Vagina (tissue), 2 donors: ENCODE measurements around the gene GSK3A. TPM values are rescaled to one million over a fixed set of nuclear protein-coding genes. Genes with fewer than 3 reads are reported as not detected.
A peak's percentile ranks its signal among the peaks of the same experiment; 100 is the strongest.

Source experiments
- DNase-seq, 2 donors: peaks; one replicate each; pipeline ENCODE4 v3.0.0-alpha.2; 2017; ENCODE audit errors: extremely low spot score in 2 of 2
- H3K27ac ChIP-seq: fragments of 200-600 bp; sonication (generic); one replicate; pipeline ENCODE4 v1.5.1; 2019
- H3K27me3 ChIP-seq: fragments of 200-600 bp; sonication (generic); one replicate; pipeline ENCODE4 v1.5.1; 2019
- H3K36me3 ChIP-seq, 2 donors: fragments of 200-600 bp; sonication (generic); one replicate each; pipeline ENCODE4 v1.5.1; 2017 to 2019
- H3K4me1 ChIP-seq: fragments of 200-600 bp; sonication (generic); one replicate; pipeline ENCODE4 v1.5.1; 2019
- H3K4me3 ChIP-seq, 2 donors: fragments of 200-600 bp; sonication (generic); 1 replicate in 1 of 2; 2 replicates in 1 of 2; pipeline ENCODE4 v1.5.1; 2016 to 2019
- H3K9me3 ChIP-seq: fragments of 200-600 bp; sonication (generic); one replicate; pipeline ENCODE4 v1.5.1; 2019
- POLR2A ChIP-seq, 2 donors: fragments of 450-650 bp; IDR thresholded peaks; one replicate each; pipeline ENCODE4 v1.6.1; 2017; ENCODE audit warnings: antibody characterized with exemption in 2 of 2, mild to moderate bottlenecking in 2 of 2, moderate library complexity in 2 of 2
- POLR2AphosphoS5 ChIP-seq, 2 donors: sonication (generic); formaldehyde crosslinking; IDR thresholded peaks; one replicate each; pipeline ENCODE4 v1.9.0; 2017; ENCODE audit warnings: antibody characterized with exemption in 2 of 2, mild to moderate bottlenecking in 2 of 2, low read depth in 1 of 2; ENCODE audit not compliant: insufficient read depth in 1 of 2
- intact Hi-C: fragments of 100-400 bp; cut with DNase I; formaldehyde crosslinking; loops from one replicate; pipeline ENCODE4 v1.15.1; 2023
- total RNA-seq: library from RNA; depleted of rRNA; stranded (reverse); fragments of >200 nt; gene quantifications from one replicate; pipeline ENCODE4 v1.2.3, GENCODE V29; 2016
- TF ChIP-seq, protein P1 (sequence below), 3 experiments: fragments of 450-650 bp in 2 of 3; fragments of 200-600 bp in 1 of 3; sonication (generic) in 1 of 3; IDR thresholded peaks; one replicate each; pipeline ENCODE4 v1.5.1; 2017 to 2019; ENCODE audit warnings: antibody characterized with exemption in 3 of 3, mild to moderate bottlenecking in 2 of 3, moderate library complexity in 2 of 3

The GSK3A gene
- total RNA-seq, 1 donor from 2014 or later = 21.1 TPM

DNA sequence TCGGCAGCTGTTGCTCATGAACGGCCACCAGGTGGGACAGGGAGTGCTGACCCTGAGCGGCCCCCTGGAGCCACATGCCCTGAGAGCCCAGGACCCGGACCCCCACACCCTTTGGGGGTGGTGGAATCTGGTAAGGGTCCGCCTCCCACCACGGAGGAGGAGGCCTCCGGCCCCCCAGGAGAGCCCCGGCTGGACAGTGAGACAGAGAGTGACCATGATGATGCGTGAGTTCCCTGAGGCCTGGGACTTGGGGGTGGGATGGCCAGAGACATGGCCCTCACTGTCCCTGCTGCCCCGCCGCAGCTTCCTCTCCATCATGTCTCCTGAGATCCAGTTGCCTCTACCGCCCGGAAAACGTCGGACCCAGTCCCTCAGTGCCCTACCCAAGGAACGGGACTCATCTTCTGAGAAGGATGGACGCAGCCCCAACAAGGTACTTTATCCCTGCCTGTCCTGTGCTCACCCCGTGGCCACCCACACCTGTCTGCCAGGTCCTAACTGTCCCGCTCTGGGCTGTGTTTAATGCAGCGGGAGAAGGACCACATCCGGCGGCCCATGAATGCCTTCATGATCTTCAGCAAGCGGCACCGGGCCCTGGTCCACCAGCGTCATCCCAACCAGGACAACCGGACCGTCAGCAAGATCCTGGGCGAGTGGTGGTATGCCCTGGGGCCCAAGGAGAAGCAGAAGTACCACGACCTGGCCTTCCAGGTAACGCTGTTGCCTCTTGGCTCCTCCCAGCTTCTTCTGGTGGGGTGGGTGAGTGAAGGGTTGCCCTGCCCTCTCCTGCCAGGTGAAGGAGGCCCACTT, 44.8 kb upstream of the GSK3A start:
- H3K36me3 ChIP-seq = peaks cover 0 to 45% of the 10 kb centered on the region in 2 donors
- no peak for DNase-seq
- intact Hi-C loops = no loop called here
- peak overlapping the region in 1 of 2 donors; percentile 90 for H3K4me3 ChIP-seq
- H3K9me3 ChIP-seq = no peaks in the 10 kb centered on the region
- peak overlapping the region; percentile 94 for H3K27ac ChIP-seq
- peaks cover 40% of the 10 kb centered on the region for H3K4me1 ChIP-seq
- TF ChIP-seq POLR2A (IDR thresholded peaks at IDR 0.05) (no peak), POLR2AphosphoS5 (IDR thresholded peaks at IDR 0.05; ENCODE audit: insufficient read depth in 1 of 2, low read depth in 1 of 2) (no peak)
- TF ChIP-seq, protein P1, sequence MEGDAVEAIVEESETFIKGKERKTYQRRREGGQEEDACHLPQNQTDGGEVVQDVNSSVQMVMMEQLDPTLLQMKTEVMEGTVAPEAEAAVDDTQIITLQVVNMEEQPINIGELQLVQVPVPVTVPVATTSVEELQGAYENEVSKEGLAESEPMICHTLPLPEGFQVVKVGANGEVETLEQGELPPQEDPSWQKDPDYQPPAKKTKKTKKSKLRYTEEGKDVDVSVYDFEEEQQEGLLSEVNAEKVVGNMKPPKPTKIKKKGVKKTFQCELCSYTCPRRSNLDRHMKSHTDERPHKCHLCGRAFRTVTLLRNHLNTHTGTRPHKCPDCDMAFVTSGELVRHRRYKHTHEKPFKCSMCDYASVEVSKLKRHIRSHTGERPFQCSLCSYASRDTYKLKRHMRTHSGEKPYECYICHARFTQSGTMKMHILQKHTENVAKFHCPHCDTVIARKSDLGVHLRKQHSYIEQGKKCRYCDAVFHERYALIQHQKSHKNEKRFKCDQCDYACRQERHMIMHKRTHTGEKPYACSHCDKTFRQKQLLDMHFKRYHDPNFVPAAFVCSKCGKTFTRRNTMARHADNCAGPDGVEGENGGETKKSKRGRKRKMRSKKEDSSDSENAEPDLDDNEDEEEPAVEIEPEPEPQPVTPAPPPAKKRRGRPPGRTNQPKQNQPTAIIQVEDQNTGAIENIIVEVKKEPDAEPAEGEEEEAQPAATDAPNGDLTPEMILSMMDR (IDR thresholded peaks at IDR 0.05) = no peak
- no peaks in the 10 kb centered on the region for H3K27me3 ChIP-seq

DNA sequence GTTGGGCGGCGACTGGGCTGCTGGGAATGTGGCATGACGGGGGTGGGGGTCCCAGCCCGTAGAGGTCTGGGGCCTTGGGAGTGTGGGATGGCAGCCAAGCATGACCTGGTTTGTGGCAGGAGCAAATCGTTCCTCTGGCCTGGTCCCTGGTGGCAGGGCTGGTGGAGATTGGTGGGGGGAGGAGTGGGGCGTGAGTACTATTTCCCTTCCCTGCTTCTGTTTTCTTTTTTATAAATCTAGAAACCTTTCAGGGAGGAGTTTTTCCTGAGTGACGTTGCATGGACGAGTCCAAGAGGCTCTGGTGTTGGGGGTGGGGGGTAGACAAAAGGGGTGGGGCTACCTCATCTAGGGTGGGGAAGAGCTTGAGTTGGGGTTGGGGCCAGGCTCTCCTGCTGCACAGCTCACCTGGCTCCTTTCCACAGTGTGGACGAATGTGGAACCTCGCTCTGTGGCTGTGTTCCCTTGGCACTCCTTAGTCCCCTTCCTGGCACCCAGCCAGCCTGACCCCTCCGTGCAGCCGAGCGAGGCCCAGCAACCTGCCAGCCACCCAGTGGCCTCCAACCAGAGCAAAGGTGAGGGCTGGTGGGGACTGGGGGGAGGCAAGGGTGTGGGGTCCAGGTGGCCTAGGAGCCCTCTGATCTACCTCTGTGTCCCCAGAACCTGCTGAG, 44.1 kb upstream of the GSK3A start:
- no peak for DNase-seq
- intact Hi-C loops = no loop called here
- H3K4me1 ChIP-seq = peaks cover 47% of the 10 kb centered on the region

DNA sequence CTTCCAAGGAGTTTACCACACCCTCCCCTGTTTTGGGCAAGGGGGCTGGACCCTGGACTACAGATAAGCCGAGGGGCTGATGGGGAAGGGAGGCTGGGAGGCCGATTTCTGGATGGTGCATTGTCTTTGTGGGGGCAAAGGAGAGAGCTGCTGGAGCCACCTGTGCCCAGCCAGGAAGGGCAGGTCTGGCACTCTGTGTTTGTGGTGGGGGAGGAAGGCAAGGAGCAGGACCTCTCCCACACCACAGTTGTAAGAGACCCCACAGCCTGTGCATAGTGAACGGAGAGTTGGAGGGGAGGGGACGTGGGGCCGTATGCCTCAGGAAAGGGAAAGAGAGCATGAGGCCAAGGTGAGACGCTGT, 43.6 kb upstream of the GSK3A start:
- H3K27me3 ChIP-seq = no peaks in the 10 kb centered on the region
- H3K36me3 ChIP-seq = peaks cover 0 to 39% of the 10 kb centered on the region in 2 donors
- H3K9me3 ChIP-seq = no peaks in the 10 kb centered on the region
- peaks cover 53% of the 10 kb centered on the region for H3K4me1 ChIP-seq
- peak overlapping the region; percentile 11 to 90 for H3K4me3 ChIP-seq
- no peak for DNase-seq
- intact Hi-C loops = no loop called here
- H3K27ac ChIP-seq = peak overlapping the region; percentile 94
- TF ChIP-seq POLR2AphosphoS5 (IDR thresholded peaks at IDR 0.05; ENCODE audit: insufficient read depth in 1 of 2, low read depth in 1 of 2) (no peak), POLR2A (IDR thresholded peaks at IDR 0.05) (no peak)
- TF ChIP-seq, protein P1 (IDR thresholded peaks at IDR 0.05) = no peak

More for the DNA sequence above, 44.1 kb upstream of the GSK3A start:
- peaks cover 0 to 41% of the 10 kb centered on the region in 2 donors for H3K36me3 ChIP-seq
- H3K9me3 ChIP-seq = no peaks in the 10 kb centered on the region
- H3K27ac ChIP-seq = peak overlapping the region; percentile 94
- H3K27me3 ChIP-seq = no peaks in the 10 kb centered on the region
- TF ChIP-seq POLR2AphosphoS5 (IDR thresholded peaks at IDR 0.05; ENCODE audit: insufficient read depth in 1 of 2, low read depth in 1 of 2) = no peak
- TF ChIP-seq, protein P1 (IDR thresholded peaks at IDR 0.05) = no peak
- H3K4me3 ChIP-seq = peak overlapping the region; percentile 11 to 90

DNA sequence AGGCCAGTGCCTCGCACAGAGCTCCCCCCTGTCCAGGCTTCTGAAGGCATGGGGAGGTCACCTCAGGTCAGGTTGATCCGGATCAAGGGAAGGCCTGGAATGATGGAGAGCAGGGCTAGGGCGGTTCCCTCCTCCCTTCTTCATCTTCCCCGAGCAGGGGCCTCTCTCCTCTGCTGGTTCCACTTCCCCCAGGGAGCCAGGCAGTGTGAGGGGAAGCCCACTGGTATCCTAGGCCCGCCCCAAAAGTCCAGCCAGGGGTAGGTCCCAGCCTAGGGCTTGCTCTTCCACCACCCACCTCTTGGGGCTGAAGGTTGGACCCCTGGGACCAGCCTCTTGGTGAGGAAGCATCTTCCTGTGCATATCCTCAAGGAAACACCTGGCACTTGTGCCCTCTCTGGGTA, 43.1 kb upstream of the GSK3A start:
- H3K4me1 ChIP-seq = peaks cover 54% of the 10 kb centered on the region
- H3K9me3 ChIP-seq = no peaks in the 10 kb centered on the region
- DNase-seq = no peak
- peaks cover 0 to 35% of the 10 kb centered on the region in 2 donors for H3K36me3 ChIP-seq
- peak overlapping the region in 1 of 2 donors; percentile 90 for H3K4me3 ChIP-seq
- intact Hi-C loops = no loop called here
- peak overlapping the region; percentile 94 for H3K27ac ChIP-seq
- no peaks in the 10 kb centered on the region for H3K27me3 ChIP-seq
- TF ChIP-seq, protein P1 (IDR thresholded peaks at IDR 0.05) = no peak
